Amniotic epithelial cell (primary cell): ENCODE measurements around the gene RETREG1.
"Not testable (repeated sequence)": the region's sequence is repeated elsewhere in the genome, so short reads cannot be mapped to it uniquely, and the experiment has no call there.

ENCODE experiments used
- DNase-seq: peaks from one replicate; pipeline ENCODE4 v3.0.0-alpha.2; 2010; ENCODE audit warnings: low read depth

RETREG1 gene

DNA sequence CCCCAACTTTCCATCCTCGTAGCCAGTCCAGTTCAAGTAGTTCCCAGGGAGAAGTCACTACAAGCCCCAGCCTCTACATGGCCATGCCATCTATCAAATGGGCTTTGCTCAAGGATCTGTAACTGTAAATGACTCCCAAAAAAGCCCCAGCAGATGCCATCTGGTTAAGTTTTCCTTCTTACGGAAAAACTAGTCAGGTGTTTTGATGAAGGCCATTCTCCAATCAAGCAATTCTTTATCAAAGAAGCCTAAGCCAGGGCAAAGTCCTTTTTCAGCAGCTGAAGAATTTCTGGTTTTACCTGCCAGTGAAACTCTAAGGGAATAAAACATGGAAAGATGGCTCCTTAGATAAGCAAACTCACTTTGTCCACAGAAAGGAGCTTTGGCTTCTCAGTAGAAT is 129.3 kb downstream of the RETREG1 start:
- DNase-seq = no peak

DNA sequence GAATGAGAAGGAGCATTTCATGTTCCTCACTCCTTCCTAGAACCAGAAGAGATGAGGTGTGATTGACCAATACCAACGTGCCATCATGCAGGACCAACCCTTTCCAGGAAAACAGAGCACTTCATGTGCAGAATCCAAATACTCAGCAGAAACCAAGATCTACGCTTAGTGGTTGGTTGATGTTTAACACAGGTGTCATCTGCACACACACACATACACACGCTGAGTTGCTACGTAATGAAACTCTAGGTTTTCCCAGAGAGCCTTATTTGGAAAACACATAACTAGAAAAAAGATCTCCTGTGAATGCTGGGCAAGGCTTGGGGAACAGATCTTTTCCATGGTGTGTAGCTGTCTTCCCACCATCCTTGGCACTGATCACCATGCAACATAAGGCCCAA is 130.1 kb downstream of the RETREG1 start:
- DNase-seq = no peak

DNA sequence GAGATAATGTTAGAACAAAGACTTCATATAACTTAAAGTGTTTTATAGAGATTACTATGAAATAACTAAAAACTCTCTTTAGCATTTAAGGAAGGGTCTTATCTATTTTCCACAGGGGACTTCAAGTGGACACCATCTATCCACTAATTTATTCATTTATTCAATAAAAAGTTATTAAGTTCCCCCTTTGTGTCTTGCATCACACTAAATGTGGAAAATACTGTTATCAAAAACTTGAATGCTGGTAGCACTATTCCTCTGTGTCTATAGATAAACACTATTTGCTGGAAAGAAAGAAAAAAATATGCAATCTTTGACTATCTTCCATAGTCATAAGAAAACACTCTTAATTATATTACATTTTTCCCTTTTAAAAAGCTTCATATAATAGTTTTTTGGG is 131.1 kb downstream of the RETREG1 start:
- no peak for DNase-seq

DNA sequence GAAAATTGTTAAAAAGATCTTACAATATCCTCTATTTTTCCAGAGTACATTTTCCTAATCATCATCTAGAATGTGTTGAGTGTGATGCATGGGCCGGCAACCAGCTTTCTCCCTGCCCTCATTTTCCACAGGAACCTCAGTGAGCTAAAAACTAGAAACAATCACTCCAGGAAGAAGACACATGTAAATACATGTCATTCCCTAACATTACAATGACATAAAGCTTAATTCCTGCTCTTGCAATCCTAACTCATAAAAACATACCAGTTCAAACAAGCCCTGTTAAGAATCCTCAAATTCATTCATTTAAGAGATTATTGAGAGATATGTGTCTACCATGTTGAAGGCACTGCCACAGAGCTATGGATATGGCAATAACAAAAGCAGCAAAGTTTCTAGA is 132.7 kb downstream of the RETREG1 start:
- DNase-seq = no peak

DNA sequence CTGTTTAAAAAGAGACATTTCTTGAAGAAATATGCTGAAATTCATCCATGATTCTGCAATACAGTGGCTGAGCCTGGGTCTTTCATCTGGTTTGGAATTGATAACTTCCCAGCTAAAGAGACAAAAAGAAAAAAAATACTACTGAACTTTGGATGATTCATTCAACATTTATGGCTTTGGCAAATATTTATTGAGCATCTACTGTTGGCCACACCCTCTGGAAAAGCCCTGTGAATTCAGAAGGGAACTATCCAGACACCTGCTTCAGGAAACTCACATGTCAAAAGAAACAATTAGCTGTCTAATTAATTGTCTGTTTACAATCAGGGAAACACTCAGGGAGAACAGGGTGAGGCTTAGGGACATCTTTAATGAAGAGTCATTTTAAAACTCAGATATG is 133.4 kb downstream of the RETREG1 start:
- DNase-seq = no peak

DNA sequence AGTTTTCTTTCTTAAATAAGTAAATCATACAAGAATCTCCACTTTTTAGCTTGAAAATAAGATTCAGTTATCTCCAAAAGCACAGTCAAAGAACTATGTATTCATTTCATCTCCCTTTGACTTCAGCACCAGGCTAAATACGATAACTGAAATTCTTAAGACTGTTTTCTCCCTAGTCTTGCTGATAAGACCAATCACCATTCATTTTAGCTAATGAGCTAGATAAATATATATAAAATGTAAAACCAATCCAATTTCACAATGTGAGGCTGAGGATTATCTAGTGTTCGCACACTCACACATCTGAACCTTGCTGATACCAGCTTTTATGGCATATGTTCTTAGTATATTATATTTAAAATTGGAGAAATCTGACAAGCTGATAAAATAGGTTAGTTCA is 133.9 kb downstream of the RETREG1 start:
- DNase-seq = no peak

DNA sequence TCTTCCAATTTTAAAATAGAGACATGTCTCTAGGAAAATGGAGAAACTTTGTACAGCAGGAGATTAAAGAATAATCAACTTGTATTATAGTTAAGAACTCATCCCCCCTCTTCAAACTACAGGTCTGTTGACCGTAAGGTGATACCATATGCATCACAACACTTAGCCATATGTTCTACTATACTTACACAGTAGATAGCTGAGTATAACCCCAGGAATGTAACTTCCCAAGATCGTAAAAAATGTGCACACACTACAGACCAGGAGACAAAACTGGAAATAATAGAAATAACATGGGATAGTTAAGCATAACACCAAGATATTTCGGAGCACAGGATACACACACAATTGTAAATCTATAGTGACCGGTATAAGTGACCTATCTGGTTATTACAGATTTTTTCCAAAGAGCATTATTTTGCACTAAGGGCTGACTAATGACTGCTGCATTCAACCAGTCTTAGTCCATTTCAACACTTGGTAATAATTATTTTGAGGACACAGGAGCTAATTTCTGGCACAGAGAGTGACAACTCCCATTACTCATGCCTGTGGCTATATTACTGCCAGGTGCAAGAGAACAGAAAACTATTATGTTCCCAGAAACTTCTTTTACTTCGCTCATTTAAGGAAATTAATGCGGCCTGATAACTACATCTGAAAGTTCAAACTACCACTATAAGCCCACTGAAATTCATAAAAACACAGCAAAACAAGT is 135.8 kb downstream of the RETREG1 start:
- DNase-seq = no peak

DNA sequence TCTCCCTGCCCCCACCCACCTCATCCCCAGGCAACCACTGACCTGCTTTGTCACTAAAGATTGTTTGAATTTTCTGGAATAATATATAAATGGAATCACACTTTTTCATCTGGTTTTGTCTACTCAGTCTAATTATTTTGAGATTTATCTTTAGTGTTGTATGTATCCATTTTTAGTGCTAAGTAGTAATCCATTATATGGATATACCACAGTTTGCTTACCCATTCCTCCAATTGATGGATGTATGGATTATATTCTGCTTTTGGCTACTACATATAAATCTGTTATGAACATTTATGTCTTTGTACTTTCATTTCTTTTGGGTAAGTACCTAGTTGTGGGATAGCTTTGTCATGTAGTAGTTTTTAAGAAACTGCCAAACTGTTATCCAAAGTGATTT is 136.7 kb downstream of the RETREG1 start:
- no peak for DNase-seq

DNA sequence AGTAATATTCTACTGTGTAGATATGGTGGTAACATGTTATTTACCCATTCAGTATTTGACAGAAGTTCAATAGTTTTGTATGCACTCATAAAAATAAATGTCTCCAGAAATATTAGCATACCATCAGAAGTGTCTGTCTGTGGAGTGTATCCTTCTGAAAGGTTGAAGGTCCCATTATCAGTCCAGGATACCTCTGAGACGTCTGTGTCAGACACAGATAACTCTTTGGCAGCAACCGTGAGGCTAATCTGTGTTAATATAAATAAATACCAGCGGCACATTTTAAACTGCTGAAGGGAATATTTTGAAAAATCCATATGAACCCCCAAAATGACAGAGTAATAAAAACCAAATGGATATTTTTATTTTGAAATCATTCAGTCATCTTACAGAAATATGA is 139.3 kb downstream of the RETREG1 start:
- DNase-seq = no peak

DNA sequence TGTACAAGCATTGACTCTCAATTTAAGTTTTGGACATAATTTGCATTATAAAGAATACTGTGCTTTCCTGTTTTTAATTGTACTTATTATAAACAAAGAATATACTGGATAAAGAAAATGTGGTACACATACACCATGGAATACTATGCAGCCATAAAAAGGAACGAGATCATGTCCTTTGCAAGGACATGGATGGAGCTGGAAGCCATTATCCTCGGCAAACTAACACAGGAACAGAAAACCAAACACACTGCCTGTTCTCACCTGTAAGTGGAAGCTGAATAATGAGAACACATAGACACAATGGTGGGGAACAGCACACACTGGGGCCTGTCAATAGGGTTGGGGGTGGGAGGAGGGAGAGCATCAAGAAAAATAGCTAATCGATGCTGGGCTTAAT is 140.4 kb downstream of the RETREG1 start:
- DNase-seq = not testable (repeated sequence)

DNA sequence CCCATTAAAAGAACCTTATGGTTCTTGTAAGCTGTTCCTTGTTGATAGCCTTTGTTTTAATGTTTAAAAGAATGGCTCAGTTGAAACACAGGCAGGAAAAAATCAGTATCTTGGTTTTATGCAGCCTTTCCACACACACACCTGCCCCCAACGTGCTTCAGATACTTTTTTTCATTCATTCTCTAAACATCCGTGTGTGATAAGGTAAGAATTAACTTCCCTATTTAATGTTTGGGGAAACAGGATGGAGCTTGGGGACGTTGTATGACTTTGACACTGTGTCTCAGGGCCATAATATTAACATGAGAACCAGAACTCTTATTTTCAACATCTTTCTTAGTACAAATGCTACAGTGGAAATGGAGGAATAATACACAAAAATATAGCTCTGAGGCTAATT is 145.4 kb downstream of the RETREG1 start:
- no peak for DNase-seq

DNA sequence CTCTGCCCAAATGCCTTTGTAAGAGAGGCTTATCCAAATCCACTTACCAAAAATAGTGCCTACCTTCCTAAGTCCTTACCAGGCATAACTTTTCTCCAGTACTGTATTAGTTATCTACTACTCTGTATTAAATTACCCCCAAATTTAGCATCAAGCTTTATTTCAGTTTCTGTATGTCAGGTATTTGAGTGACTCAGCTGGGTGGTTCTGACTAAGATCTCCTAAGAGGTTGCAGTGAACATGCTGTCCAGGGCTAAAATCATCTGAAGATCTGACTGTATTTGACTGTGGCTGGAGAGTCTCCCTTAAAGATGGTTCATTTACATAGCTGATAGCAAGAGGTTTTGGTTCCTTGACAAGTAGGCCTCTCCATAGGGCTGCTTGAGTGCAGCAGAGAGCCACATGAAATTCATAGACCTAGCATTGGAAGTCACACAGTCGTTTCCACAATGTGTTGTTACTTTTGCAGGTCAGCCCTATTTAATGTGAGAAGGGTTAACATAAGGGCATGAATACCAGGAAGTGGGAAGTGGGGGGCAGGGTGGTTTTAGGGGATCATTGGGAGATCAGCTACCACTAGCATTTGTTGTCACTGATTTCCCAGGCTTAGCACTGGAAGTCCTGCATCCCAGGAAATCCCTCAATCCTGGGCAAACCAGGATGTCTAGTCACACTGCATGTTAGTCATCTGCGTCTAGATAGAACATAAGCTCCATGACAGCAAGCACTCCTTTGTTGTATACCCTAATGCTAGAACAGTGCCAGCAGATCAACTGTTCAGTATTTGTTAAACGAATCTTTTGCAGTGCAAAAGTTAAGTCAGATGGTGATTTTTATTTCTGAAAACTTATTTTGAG is 149.2 kb downstream of the RETREG1 start:
- peak; percentile 78 for DNase-seq

DNA sequence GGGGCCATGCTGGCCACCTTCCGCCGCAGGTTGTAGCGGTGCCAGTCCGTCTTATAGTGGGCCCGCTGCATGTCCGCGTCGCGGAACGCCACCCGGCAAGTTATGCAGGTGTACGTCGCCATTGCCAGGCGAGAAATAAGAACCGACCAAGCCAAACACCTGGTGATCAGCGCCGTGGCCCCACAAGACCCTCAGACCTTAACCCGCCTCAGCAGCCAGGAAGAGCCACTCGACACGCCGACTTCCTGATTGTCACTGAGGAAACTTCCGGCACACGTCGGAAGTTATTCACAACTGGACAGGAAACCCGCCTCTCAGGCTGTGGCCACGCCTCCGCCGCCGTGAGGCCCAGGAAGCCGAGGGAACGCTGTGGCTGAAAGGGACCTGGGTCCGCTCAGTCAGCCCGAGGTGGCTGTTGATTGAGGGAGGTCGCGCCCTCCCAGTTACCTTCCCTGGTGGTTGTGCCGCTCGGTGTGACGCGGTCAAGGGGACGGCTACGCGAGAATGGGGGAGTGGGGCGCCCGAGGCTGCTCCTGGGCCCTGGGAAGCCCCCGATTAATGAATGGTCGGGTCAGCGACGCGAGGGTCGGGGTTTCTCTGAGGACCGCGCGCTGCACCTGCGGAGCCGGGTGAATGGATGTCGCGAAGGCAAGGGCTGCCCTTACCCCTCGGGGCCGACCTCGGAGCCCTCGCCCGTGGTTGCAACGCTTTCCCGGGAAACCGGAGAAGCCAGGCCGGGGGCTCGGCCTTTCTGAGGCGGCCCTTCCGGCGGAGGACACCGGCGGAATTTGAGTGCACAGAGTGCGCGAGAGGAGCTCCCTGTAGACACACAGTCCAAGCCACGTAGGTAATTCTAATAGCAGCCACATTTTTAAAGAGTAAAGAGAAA is 151.0 kb downstream of the RETREG1 start, which contains the start of gene ZNF622:
Gene ZNF622, minus strand, starts transcription at position 257 of the 889 bp plus-strand sequence. Its CDS starts 135 bp downstream, at position 122.
- peak; percentile 86 for DNase-seq

DNA sequence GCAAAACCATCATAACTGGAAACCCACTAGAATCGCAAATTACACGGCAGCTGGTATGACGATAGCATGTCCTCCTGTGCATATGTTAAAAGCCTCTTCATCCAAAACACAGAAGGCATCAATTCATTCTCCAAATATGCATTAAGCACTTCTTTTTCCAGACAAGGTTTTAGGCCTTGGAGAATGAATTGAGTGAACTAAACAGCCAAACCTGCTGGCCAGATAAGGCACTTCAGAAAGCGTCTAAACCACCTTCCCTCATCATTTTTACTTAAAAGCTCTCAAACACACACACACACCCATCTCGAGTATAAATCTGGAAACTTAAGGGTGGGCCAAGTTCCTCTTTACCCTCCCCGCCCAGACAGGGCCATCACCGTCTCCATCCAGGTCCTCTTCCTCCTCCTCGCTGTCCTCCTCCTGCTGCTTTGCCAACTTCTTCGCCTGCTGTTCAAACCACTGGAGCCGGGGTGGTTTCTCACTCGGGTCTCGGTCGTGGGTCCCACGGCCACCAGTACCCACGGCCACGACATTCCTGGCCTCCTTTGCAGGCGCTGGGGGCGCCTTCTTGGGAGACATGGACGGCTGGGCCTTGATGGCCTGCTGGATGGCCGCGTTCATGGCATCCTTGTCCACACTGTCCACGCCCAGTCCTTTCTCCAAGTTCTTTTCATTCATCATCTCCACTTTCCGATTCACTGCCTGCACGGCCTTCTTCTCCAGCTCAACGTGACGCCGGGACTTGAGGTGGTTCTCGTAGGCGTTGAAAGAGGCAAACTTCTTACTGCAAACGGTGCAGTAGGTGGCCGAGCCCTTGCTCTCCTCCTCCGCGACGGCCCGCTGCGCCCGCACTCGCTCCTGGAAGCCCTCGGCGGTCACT is 151.9 kb downstream of the RETREG1 start:
- DNase-seq = peak; percentile 21

DNA sequence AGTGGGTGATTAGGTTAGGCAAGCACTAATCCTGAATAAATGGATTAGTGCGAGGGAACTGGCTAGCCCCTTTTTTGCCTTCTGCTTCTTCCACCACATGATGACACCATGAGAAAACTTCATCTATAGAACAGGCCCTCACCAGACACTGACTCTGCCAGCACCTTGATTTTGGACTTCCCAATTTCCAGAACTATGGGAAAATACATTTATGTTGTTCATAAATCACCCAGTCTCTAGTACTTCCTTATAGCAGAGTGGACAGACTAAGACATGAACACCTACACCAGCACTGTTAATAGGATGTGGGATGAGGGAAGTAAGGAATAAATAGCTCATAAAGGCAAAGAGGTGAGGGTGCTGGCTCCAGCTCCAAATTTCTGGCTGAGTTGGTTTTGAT is 152.6 kb downstream of the RETREG1 start:
- no peak for DNase-seq

DNA sequence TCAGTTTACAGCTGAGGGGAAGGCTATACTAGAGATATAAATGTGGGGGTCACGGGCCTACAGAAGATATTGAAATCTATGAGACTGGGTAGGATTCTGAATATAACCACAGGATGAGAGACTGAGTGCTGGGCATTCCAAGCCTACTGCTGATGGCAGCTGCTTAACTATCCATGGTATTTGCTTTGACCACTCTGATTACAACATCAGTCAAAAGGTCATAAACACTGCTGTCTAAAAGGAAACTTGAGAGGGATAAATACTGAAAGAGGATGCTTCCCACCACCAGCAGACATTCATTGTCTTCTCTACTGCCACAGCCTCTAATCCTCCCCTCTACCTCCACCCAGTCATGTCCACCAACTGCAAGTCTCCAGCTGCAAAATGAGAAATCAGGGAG is 155.0 kb downstream of the RETREG1 start:
- DNase-seq = peak; percentile 99

DNA sequence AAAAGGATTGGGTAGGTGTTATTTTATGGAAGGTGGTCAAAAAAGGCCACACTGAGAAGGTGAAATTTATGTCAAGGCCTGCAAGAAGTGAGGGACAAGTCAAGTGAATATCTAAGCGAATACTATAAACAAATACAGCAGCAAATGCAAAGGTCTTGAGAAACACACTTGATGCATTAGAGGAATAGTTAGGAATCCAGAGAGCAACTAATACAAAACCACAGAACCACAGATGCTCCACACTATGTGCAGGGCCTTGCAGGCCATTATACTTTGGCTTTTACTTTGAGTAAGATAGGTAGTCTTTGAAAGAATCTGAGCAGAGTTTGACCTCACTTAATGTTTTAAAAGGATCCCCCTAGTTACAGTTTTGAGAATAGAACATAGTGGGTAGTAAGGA is 155.8 kb downstream of the RETREG1 start:
- peak; percentile 86 for DNase-seq

DNA sequence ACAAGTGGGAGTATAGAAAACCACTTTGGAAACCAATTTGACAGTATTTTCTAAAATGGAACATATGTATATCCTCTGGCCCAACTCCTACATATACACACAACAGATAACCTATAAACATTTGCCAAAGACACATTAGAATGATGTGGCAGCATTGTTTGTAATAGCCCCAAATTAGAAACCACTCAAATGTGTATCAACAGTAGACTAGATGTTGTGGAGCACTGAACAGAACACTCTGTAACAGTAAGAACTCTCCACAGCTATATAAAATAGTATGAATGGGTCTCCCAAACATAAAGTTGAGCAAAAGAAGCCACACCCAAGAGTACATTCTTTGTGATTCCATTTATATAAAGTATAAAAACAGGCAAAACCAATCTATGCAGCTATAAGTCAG is 157.3 kb downstream of the RETREG1 start:
- DNase-seq = no peak

DNA sequence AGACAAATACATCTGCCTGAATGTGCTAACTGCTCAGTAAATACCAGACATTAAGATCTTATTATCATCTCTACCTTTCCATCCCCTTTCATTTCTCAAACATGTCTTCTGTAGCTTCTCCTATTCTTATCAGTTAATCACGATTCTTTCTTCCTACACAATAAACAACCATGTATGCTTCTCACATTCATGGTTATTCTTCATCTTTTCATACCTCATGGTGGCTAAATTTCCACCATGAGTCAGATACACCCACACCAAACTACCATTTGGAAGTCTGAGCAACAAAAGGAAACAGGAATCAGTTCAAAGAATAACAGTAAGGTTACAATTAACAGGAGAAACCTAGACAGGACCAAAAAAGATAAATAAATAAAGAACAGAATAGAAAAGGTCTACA is 158.9 kb downstream of the RETREG1 start:
- DNase-seq = no peak

DNA sequence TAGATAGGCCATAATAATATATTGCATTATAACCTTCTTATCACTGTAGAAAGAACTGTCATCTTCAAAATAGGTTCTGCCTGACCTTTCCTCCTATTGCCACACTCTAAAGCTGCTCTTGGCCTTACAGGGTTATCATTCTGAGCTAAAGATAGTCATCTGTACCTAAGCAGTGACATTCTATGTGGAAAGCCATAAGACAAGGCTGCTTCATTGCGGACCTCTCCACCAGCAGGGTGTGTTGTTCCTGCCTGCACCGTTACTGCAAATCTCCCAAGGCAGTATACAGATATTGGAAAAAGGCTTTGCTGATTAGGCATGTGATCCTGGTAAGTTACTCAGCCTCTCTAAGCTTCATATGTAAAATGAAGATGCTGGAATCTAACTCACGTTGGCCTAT is 159.3 kb downstream of the RETREG1 start:
- DNase-seq = no peak

DNA sequence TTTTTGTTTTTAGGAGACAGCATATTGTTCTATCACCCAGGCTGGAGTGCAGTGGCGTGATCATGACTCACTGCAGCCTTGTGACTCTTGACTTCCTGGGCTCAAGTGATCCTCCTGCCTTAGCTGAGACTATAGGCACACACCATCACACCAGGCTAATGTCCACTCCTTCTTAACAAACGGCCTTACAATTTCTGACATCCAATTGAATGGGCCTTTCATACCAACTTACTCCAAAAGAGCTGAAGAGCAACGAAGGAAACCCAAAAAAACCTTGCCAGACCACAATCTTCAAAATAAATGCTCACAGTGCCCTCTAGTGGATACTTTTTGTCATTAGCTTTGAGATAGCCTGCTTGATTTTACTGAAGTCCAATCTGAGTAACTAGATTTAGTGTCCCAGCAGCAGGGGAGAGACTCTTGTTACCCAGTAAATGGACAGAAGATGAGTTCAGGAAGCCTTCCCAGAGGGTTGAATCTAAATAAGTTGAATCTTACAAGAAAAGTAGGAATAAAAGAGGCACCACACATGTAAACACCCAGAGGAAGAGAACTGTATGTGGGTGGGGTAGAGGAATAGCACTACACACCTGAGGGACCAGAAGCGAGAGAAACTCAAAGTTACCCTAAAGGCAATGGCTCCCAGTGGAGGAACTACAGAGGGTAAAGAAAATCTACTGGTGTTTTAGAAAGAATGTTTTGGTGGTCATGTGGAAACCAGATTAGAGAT is 160.5 kb downstream of the RETREG1 start:
- DNase-seq = peak; percentile 76
